ENCODE data around the gene FBXO5.
A peak's percentile ranks its signal among the peaks of the same experiment; 100 is the strongest.
"Not testable (repeated sequence)": the region's sequence is repeated elsewhere in the genome, so short reads cannot be mapped to it uniquely, and the experiment has no call there.

Gene FBXO5

DNA sequence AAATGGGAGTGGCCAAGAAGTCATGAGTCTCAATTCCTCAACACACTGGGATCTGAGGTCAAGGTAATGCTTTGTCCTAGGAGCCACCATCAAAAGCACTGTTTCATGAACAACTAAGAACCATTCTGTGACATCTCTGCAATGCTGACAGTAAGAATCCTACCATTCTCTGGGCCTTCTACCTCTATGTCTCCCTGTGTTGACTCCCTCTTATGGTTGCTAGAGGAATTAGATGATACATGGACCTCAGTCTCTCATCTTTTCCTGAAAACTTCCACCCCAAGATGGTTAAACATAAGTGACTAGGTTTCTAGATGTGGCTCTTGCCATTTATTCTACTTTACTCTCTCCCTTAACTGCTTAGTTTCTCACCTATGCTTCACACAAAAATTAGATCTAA lies 10.6 kb upstream of the FBXO5 start:
- no peak for DNase-seq (ENCODE audit: low read depth, low spot score)

DNA sequence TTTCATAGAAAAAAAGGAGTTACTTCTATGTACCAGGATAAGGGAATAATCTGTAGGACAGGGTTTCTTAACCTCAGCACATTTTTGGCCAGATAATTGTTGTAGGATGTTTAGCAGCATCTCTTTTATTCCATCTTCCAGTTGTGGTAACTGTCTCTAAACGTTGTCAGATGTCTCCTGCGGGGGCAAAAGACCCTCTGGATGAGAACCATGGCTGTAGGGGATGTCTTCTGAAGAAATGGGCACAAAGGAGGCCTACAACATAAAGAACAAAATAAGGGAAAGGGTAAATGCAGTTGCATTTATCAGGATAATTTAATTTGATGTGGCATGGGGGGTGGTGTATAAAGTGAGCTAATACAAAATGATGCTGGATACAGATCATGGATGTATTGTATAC lies 4.1 kb upstream of the FBXO5 start:
- no peak for DNase-seq (ENCODE audit: low read depth, low spot score)

DNA sequence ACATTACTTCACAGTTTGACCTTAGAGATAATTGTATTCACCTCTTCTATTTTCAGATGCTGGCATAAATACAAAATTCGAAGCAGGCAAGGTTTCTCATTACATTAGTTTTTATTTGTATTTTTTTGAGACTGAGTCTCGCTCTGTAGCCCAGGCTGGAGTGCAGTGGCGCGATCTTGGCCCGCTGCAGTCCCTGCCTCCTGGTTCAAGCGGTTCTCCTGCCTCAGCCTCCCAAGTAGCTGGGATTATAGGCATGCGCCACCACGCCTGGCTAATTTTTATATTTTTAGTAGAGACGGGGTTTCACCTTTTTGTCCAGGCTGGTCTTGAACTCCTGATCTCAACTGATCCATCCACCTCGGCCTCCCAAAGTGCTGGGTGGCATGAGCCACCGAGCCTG lies 2.5 kb upstream of the FBXO5 start:
- DNase-seq (ENCODE audit: low read depth, low spot score) = not testable (repeated sequence)

DNA sequence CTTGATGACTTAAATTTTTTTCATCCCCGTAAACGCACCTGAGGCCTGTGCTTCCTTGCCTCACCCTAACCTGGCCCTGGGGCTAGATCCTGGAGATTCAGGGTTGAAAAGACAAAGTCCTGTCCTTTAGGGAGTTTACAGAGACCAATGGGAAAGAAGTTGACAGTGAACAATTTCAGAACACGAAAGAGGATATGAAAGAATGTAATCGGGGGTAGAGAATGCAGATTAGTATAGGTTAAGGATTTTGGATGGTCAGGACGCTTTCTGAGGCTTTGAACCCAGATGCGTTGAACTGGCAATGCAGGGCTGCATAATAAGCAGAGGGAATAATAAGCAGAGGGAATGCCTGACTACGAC lies 1.7 kb upstream of the FBXO5 start:
- no peak for DNase-seq (ENCODE audit: low read depth, low spot score)

DNA sequence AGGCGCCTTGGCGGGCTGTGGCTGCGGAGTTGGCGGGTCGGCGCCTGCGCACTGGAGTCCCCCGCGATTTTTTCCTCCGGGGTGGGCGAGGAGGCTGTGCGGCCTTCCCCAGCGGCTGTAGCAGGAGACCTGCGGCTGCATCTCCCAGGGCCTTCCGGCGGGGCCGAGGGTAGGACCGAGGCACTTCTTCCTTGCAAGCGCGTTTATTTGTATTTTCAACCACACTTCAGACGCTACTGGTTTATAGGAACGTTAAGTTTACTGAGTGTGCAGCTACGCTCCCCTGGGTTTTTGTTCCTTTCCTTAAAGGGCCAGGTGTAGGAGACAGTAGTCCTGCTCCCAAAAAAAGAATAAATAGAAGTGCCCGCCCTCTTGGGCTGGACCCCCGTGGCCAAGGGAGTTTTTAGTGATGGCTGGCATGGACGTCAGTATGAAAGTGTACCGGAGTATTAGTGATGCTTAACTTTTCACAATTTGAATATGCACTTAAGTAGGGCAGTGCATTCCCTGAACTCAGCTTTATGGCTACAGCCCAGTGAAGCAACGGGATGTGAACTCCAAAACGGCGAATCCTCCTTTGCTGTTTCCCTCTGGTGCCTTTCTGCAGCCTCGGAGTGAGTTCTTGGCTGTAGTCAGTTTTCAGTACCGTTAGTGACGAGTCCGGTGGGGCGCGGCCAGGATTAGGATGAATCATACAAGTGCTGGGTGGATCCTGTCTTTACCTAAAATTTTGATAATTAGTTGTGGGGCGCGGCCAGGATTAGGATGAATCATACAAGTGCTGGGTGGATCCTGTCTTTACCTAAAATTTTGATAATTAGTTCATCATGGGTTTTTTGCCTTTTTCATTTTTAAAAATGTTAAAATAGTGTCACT lies 1.0 kb upstream of the FBXO5 start:
- no peak for DNase-seq (ENCODE audit: low read depth, low spot score)

DNA sequence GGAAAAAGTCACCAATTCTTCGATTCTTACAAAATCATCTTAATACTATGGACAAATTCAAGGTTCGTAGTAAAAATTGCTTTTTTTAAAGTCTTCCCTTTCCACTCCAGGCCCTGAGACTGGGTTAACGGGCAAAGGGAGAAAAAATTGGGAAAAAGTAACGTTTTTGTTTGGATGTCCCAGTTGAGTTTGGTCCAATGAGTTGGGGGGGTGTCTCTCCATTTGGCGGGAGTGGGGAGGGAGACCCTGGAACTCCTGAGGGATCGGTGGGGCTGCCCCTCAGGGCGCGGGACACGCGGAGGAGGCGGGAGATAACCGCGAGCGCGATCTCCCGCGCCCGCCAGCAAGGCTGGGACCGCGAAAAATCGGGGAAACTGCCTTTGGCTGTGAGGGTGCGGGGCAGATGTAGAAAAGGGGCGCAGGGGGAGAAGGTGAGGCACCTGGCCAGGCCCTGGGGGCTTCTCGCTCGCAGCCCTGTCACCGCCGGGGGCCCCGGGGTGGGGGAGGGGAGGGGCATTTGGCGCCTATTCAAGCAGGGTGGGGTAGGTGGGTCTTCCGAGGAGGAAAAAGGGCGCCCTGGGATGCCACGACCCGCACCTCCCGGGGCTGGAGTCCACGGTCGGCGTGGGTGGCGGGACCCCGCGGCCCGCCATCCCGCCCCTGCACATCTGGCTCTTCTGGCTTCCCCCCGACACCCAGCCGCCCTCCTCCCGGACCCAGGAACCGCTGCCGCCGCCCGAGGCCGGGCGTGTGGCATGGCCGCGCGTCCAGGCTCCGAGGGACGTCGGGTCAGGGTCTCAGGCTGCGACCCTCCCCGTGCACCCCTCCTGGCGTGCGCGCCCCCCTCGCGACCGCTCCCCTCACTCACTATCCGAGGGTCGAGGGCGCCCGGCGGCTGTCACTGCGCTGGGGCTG lies 595 bp downstream of the FBXO5 start:
- DNase-seq (ENCODE audit: low read depth, low spot score) = no peak

DNA sequence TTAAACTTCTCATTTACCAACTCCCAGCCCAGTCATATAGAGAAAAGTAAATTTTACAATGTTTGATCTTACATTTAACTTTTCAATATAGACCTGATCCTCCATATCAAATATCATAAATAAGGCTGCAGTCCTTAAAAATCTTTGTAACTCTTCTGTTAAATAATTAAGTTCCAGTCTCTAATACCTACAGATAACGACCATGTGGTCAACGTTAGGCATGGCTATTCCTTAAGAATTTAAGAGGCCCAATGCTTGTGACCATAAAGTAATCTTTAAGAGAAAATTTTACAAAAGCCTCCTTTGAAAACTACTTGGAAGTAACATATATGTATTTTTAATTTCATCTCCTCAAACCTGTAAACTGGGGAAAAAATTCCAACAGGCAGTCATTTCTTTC lies 1.6 kb downstream of the FBXO5 start:
- DNase-seq (ENCODE audit: low read depth, low spot score) = no peak

DNA sequence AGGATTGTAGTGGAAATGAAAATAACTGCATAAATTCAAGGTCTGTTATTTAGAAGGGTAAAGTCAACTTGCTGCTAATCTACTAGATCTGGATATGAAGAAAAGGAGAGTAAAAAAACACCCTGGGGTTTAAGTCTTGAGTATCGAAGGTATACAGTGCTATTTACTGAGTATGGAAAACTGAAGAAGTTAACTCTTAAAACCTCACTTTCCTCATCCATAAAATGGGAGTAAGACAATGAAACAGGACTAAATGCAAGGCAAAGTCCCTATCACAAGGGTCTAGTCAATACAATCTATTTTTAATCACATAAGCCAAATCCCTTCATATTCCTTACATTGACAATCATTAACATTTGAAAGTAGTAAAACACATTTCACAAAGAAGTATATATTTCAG lies 2.2 kb downstream of the FBXO5 start:
- no peak for DNase-seq (ENCODE audit: low read depth, low spot score)

DNA sequence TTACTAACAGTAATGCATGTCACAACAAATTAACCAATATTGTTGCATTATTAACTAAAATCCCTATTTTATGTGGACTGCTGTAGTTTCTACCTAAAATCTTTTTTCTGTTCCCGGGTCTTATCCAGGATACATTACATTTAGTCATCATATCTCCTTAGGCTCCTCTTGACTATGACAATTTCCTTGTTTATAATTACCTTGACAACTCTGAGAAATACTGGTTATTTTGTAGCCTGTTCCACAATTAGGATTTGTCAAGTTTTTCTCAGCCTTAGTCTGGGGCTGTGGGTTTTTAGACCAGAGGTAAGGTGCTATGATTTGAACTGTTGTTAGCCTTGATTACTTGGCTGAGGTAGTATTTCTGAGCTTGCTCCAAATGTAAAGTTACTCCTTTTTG lies 3.7 kb downstream of the FBXO5 start:
- DNase-seq (ENCODE audit: low read depth, low spot score) = no peak

DNA sequence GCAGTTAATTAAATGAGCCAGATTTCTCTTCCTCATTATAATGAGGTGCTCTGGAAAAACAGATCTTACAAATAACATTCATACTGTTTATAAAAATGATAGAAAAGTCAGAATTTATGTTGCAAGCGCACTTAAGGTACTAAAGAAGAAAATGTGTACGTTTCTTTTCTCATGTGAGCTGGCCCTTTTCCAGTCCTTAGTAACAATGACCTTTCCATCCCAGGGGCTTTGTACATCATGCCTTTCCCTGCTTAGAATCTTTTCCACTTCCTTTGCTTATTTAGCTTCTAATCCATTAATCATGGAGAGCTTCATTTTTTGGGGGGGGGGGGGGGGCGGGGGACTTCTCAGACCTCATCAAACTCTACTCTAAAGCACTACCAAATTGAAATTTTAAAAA lies 4.8 kb downstream of the FBXO5 start:
- DNase-seq (ENCODE audit: low read depth, low spot score) = no peak

DNA sequence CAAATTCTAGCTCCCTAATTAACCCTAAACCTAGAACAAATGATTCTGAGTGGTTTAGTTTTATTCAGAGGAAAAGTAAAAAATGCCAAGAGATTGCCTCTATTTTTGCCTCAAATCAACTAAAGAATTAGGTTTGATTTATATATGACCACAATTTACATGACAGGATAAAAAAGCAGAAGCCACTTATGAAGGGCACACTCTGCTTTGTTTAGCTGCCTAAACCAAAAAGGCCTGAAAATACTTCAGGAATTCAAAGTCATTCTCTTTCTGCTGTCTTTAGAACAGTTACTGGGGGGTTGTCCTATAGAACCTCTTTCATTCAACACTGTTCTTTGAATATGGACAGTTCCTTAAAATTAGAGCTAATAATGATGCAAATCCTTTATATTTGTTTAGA lies 5.3 kb downstream of the FBXO5 start:
- no peak for DNase-seq (ENCODE audit: low read depth, low spot score)

DNA sequence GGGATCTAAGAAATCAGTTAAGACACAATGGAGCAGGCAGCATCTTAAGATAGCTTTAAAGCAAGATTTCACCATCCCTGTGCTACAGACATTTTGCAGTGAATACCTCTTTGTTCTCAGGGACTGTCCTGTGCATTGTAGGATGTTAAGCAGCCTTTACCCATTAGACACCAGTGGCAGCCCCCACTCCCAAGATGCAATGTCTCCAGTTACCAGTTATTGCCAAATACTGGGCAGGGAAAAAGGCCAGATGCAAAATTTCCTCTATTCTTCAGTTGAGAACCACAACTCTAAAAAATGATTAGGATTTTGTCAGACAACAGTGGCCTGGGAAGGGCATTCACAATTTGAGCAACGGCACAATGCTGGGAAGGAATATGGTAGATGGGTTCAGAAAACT lies 6.1 kb downstream of the FBXO5 start:
- DNase-seq (ENCODE audit: low read depth, low spot score) = no peak

DNA sequence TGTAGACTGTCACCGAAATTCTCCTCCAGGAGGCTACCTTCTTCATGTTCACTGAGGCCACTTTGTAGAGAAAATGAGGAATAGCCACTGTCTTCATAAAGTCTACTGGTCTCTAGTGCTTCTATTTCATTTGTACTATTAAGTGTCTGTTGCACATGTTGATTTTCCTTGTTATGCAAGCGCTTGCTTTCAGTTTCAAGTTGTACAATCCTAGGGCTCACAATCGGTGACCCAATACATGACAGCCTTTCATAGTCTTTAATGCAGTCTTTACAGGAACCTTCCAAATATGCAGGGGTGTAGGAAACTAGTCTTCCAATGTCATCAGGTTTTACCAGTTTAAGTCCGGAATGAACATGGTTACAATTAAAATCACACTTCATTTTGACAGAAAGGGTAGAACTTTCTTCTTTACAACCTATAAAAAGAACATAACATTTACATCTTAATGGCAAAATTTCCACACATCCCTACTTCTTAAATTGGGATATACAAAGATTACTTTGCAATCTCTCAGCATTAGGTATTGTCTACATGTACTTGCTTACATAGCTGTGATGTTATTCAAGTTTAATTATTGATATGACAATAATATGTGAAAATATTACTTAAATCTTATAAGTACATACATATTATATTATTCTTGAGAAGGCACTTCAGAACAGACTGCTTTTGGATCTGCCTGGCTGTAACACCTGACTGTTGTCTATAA lies 7.5 kb downstream of the FBXO5 start:
- DNase-seq (ENCODE audit: low read depth, low spot score) = no peak

DNA sequence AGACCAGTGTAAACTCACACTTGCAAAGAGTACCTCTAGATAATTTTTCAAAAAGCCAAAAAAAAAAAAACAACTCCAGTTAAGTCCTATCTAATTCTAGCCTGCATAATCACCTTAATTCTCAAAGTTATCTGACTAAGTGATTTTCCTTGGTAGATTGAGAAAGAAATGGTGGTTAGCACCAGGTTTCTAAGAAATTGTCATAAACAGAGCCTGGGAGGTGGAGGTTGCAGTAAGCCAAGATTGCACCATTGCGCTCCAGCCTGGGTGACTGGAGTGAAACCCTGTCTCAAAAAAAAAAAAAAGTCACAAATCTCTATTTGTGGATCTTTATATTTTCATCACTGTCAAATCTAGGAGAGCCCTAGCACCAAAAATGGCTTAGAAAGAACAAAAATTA lies 8.9 kb downstream of the FBXO5 start:
- no peak for DNase-seq (ENCODE audit: low read depth, low spot score)

DNA sequence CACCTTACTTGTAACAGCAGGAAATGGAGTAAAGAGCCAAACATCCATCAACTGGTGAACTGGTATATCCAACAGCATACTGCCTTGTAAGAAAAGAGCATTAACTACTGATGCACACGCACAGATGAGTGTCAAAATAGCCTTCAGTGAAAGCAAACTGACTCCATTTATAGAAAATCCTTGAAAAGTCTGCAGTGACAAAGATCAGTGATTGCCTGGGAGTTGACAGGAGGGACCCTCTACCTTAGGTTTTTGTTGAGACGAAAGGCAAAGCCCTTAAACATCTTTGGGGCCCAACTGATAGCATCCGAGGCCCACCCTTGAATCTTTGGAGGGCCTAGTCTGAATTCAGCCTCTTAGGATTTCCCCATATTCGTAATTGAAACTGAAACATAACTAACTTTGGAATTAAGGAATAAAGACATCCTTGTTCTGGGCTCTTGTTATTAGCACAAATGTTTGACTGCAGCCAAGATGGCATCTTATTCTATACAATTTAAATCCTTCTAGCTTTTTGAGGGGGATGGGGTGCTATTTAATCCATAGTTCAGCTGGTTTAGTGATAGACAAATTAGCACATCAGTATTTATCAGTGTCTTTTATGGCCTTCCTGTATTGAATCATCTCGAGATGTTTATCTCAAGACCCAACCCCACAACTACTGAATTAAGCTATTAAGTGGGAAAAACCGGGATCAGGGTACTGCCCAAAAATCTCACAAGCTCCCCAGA lies 13.0 kb downstream of the FBXO5 start:
- DNase-seq (ENCODE audit: low read depth, low spot score) = no peak

DNA sequence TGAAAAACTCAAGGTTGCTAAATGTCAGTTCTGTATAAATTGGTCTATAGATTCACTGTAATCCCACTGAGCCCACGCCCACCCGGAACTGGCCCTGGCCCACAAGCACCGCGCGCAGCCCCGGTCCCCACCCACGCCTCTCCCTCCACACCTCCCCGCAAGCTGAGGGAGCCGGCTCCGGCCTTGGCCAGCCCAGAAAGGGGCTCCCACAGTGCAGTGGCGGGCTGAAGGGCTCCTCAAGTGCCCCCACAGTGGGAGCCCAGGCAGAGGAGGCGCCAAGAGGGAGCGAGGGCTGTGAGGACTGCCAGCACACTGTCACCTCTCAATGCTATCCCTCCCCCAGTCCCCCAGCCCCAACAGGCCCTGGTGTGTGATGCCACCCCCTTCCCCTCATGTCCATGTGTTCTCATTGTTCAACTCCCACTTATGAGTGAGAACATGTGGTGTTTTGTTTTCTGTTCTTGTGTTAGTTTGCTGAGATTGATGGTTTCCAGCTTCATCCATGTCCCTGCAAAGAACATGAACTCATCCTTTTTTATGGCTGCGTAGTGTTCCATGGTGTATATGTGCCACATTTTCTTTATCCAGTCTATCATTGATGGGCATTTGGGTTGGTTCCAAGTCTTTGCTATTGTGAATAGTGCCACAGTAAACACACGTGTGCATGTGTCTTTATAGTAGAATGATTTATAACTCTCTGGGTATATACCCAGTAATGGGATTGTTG lies 16.5 kb downstream of the FBXO5 start:
- DNase-seq (ENCODE audit: low read depth, low spot score) = not testable (repeated sequence)

DNA sequence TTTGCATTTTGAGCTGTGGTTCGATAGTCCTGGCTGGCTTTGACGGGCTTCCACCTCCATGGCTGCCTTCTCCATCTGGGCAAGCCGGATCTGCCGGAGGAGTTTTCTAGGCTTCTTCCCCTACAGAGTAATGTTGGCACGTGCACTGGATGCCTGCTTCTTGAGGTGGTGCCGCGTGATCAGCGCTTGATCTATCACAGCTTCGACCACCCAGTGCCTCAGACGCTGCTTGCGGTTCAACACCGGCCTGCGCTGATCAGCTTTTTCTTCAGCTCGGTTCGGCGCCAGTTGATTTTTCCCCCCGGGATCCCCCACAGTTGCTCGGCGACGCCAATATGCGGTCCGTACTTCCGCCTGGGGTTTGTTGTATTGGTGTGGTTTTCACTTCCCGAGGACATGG lies 23.5 kb downstream of the FBXO5 start:
- no peak for DNase-seq (ENCODE audit: low read depth, low spot score)

DNA sequence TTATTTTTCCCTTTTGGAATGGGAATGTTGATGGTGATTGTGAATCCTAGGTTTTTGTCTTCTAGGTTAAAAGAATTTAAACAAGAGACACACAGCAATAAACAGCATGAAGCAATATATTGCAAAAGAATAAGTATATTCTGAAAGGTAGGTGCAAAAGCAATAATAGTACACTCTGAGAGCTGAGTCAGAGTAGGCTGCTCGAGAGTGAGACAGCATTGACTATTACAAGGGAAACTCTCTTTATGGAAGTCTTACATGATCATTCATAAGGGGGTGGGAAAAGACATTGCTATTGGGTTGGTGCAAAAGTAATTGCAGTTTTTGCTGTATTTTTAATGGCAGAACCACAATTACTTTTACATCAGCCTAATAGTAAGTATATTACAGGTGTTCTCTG lies 25.0 kb downstream of the FBXO5 start:
- no peak for DNase-seq (ENCODE audit: low read depth, low spot score)

DNA sequence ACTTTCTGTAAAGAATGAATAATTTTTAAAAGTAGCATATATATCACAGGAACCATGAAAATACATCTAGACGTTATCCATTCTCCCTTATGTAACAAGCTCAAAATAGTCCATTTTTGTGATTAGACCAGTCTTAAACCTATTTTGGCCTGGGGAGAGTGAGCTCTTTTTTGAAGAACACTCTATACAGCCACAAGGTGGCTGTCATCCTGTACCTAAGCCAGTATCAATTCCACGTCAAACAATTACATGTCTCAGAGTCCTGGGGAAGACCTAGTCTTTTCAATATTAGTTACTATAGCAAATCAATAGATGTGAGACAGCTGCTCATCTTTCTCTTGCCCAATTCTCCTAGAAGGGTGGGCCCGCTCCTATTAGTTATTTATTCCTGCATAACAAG lies 28.4 kb downstream of the FBXO5 start:
- DNase-seq (ENCODE audit: low read depth, low spot score) = no peak

DNA sequence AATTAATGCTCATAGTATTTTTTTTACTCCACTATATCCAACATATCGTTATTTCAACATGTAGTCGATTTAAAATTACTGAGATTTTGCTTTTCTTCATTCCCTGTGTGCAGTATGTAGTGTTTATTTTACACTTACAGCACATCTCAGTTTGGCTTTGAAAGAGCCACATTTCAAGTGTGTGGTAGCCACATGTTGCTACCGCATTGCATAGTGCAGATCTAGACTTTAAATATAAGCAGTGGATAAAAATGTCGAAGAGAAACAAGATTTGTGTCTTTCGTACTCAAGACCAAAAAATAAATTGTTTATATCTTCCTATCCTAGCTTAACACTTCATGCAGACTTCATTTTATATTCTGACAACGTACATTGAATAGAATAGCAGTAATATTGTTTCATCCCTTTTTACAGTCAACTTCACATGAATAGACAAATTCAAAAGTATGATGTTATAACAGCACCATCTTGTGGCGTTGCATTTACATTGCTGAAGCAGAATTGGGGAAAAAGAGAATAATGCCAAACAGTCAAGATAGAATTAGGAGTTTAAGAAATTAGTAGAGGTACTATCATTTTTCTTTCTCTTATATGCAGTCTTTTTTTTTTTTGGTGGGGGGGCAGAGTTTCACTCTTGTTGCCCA lies 29.9 kb downstream of the FBXO5 start:
- peak; percentile 16 for DNase-seq (ENCODE audit: low read depth, low spot score)
